Left lobe of liver (tissue), 2 donors: ENCODE measurements around the gene NELL2. TPM values are rescaled to one million over a fixed set of nuclear protein-coding genes. Genes with fewer than 3 reads are reported as not detected.
"Not testable (repeated sequence)": the region's sequence is repeated elsewhere in the genome, so short reads cannot be mapped to it uniquely, and the experiment has no call there.

Source experiments
- ATAC-seq: fragments of 200-7000 bp; cut with Tn5 transposase; one replicate; pipeline ENCODE4 v1.9.1; 2020; ENCODE audit warnings: mild to moderate bottlenecking, moderate library complexity
- DNase-seq: peaks from one replicate; pipeline ENCODE4 v3.0.0-alpha.2; 2020; ENCODE audit warnings: low spot score
- total RNA-seq: library from RNA; stranded (reverse); gene quantifications from one replicate; pipeline ENCODE4 v1.2.1, GENCODE V29; 2021
- donor health status: DM: no; HTN: no; CAD: no; lungs with moderate emphysema.
- donor health status: DM: no; HTN: yes; CAD: no.

The NELL2 gene
- total RNA-seq, 1 donor from 2014 or later, result 0.78 TPM

DNA sequence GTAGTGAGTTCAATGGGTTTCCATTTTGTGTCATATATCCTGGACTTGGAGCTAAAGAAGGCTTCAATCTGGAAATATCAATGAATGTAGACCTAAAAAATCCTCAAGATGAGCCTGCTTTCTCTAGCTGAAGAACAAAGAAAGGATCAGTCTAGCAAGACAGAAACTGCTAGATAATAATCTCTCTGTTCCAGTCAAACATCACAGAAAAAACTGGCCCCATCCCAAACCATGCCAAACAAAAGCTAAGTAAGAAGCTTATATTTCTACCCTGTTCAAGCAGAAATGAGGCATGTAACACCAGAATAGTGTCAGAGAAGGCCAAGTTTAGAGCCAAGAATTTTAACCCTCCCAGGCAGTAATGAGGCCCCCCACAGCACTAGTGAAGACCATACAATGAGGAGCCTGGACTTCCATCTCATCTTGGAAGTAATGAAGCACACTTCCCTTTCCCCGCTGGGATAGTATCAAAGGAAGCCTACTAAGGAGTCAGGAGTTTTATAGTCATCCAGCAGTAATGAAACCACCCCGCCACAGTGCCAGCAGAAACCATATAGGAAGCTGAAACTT lies 95.8 kb downstream of the NELL2 start:
- DNase-seq (no peak), ATAC-seq (no peak)

DNA sequence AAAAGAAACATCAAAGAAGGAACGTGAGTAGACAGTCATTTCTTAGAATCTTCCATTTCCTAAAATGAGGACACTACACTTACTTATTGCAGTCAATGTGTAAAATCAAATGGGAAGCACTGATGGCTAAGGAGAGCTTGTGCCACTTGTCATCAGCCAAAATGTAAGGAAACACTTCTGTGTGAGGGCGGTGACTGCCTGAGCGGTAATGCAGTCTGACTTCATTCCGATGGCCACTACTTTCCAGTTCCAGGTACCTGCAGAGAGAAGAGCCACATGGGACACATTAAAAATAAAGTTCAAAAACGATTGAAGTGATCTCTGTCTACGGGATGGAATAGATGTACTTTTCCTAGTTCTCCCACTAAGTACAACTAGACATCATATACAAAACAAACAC lies 96.3 kb downstream of the NELL2 start:
- DNase-seq, result no peak

DNA sequence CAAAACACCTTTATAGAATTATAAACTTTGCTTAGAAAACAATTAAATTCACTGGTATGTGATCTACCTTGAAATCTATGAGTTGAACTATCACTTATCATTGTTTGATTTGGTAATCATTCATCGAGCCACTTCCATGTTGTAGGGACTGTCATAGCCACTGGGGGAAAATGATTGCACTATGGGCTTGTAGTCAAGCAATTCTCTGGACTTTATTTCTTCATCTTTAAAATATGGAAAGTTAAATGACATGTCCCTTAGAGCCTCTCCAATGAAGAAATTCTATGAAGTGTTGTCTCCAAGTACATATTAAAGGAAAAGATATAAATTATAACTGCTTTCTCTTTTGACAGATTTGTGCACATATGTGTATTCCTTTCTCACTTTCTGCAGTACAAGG lies 97.3 kb downstream of the NELL2 start:
- ATAC-seq, result no peak
- no peak for DNase-seq

More for the DNA sequence above, 96.3 kb downstream of the NELL2 start:
- ATAC-seq, result no peak

DNA sequence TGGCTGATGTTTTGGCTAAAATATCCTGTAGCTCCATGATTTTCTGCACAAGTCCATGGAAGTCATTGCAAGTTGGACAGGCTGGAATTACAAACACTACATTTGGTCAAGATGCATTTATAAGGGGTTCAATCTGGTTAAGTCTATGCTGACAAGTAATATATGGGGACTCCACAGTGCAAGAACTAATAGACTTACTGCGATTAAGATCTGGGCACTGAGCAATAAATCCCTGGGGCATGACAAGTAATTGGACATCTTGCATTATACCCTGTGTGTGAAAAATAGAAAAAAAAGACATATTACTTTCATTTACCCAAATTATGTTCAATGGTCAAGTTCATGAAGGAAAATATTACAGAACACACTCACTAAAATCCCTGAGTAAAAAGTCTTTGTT lies 99.1 kb downstream of the NELL2 start:
- ATAC-seq, result no peak

DNA sequence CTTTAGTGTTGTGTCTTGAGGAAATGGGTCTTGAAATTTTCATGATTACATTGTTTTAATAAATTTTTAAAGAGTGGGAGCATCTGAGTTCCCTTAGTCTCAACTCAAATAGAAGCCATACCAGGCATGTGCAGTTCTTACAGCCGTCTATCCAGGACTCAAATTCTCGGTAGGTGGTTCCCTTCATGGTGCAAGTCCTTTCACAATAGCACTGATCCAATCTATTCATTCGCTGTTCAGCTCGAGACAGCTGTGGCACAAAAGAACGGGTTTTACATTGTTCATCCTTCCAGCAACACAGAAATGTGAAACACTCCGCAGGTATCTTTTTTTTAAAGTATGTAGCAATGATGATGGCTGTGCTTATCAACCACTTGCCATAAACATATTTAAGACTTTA lies 100.2 kb downstream of the NELL2 start:
- DNase-seq (no peak), ATAC-seq (no peak)

More for the DNA sequence above, 99.1 kb downstream of the NELL2 start:
- DNase-seq, result no peak

DNA sequence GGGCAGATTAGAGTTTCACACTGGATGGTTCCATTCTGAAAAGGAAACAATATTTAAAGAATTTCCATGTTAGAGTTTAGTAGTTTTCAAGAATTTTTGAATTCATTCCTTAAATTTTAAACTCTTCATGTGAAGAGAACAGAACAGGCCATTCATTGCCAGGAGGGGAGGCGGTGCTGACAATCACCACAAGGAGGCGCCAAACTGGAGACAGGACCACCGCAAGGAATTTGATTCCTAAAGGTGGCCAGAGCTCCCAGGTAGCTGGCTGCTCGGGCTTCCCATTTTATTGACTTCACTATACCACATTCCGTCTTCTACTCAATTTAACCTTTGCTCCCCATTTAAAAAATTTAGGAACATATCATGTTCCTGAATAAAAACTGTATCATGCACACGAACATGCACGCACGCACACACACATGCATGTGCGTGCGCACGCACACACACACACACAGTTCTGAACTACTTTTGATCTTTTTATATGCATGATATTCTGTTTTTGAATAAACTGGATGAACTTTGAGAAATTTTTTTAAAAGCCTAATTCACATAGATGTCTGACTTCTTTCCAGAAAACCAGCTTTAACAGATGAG lies 101.2 kb downstream of the NELL2 start:
- no peak for ATAC-seq
- DNase-seq, result no peak

DNA sequence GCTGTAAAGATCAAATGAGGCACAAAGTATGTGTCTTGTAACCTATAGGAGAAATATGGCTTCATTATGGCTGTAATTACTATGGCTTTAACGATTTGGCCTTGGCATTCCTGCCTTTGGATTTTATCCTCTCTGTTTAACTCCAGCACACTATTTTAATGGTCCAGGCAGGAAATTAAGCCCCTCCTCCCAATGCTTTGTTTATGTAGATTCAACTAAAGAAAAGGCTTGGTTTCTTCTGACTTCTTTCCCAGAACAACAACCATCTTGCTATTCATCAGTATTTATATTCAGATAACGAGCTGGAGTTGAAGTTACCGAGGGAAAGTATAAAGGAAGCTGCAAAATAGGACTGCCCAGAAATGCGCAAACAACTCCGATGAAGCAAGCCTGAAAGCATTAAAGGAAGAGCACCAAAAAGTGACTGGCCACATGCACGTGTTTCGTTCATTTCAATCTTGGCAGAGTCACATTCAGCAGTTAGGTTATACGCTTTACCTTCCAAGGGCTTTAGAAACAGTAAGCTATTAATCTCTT lies 104.6 kb downstream of the NELL2 start:
- DNase-seq, result no peak
- no peak for ATAC-seq

DNA sequence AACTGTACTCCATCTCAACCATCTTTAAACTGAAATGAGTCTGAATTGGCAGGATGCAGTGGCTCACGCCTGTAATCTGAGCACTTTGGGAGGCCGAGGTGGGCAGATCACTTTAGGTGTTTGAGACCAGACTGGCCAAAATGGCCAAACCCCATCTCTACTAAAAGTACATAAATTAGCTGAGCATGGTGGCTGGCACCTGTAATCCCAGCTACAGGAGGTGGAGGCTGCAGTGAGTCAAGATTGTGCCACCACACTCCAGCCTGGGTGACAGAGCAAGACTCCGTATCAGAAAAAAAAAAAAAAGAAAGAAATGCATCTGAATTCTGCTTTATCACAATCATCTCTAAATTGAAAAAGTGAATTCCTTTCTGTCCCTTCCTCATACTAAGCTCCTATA lies 110.3 kb downstream of the NELL2 start:
- ATAC-seq (no peak), DNase-seq (no peak)

DNA sequence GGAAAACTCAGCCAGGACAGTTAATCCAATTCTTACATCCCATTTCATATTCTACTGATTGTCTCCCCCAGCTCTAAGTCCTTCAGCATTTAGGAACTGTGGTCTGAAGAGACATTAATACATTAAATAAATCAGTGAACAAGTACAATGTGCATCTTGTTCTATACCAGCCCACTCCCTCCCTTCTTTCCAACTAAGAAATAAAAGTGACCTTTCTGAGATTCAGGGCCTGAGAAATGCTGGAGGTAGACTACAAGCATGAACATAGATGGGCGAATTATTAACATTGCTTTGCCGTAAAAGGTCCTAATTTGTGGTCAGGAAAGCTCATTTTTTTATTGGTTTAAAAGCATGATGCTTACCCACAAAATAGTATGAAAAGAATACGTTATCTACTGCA lies 113.1 kb downstream of the NELL2 start:
- ATAC-seq, result no peak

DNA sequence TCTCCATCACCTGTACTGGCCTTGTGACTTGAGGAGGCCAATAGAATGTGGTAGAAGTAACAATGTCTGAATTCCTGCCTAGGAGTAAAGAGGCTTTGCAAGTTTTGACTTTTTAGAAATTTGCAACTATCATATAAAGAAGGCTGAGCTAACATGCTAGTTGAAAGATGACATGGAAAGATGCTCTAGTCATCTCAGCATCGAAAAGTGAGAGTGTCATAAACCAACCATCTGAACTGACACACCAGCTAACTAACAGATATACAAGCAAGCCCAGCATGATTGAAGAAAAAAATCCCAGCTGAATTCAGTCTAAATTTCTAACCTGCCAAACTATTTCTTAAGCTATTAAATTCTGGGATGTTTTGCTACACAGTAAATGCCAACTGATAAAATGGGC lies 116.8 kb downstream of the NELL2 start:
- ATAC-seq, result no peak

More for the DNA sequence above, 113.1 kb downstream of the NELL2 start:
- no peak for DNase-seq

DNA sequence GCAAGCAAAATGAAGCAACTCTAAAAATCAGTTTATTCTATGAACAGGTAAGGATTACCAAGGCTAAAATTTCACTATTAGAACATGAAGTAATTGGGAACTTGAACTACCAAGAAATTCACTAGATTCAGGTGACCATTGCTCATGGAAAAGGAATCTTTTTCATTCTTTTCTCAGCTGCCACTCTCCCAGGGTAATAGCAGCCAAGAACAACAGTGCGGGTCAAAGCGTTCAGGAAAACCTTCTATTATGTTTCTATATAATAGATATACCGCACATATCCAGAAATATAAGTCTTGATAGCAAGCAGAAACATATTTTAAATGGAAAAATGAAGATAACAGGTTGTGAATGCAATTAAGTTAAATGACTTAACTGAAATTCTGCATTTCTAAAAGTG lies 125.6 kb downstream of the NELL2 start:
- ATAC-seq (no peak), DNase-seq (no peak)

More for the DNA sequence above, 116.8 kb downstream of the NELL2 start:
- DNase-seq, result no peak

DNA sequence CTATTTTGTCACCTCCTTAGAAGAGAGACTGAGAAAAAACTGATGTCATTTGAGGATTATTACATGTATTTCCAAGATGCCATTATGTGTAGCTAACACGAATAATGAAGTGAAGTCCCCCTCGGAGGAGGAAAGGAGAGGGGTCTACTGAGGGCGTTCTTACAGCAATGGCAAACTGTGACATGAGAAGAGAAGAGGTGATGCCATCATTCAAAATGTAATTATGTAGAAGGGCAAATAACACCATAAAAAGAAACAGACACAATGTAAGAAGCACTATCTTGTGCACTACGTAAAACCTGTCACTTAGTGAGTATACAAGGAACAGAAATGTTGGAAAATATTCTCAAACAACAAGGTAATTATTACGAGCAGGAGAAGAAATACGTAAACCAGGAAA lies 126.5 kb downstream of the NELL2 start:
- DNase-seq (no peak), ATAC-seq (no peak)

DNA sequence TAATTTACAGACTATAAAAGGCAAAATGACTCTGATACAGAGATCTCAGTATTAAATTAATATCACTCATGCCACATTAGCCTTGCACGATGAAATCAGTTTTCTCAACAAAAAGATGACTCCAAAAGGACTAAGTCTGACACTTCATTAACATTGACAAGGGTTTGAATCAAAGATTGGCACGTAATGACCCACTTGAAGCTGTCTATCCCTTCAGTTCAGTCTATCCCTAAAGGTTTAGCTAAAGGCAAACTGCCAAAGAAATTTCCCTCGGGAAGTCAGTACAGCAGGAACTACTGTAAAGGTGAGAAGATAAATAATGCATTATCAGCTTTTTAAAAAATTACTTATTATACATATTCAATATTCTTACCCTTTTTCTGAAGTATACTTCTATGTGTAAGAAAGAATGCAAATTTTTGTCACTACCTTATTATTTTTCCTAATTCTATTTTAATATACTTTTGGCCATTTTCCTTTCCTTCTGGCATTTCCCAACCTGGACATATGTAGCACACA lies 127.1 kb downstream of the NELL2 start:
- no peak for DNase-seq
- ATAC-seq, result no peak

DNA sequence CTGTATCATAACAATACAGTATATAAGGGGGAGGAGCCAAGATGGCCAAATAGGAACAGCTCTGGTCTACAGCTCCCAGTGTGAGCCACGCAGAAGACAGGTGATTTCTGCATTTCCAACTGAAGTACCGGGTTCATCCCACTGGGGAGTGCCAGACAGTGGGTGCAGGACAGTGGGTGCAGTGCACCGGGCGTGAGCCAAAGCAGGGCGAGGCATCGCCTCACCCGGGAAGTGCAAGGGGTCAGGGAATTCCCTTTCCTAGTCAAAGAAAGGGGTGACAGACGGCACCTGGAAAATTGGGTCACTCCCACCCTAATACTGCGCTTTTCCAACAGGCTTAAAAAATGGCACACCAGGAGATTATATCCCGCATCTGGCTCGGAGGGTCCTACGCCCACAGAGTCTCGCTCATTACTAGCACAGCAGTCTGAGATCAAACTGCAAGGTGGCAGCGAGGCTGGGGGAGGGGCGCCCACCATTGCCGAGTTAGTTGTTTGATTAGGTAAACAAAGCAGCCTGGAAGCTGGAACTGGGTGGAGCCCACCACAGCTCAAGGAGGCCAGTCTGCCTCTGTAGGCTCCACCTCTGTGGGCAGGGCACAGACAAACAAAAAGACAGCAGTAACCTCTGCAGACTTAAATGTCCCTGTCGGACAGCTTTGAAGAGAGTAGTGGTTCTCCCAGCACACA lies 134.7 kb downstream of the NELL2 start:
- ATAC-seq, DNase-seq: not testable (repeated sequence)

DNA sequence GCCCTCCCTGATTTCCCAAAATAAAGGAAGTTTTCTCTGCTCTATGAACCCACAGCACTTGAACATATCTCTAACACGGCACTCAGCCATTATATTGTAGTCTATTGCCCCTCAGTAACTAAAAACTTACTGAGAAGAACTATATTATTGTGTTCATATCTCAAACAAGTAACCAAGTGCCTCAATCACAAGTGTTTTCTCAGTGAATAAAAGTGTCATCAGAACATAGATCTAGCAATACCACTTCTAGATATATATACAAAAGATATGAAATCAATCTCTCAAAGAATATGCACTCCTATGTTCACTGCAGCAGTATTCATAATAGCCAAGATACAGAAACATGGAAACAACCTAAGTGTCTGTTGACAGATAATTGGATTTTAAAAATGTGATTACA lies 138.1 kb downstream of the NELL2 start:
- no peak for ATAC-seq

DNA sequence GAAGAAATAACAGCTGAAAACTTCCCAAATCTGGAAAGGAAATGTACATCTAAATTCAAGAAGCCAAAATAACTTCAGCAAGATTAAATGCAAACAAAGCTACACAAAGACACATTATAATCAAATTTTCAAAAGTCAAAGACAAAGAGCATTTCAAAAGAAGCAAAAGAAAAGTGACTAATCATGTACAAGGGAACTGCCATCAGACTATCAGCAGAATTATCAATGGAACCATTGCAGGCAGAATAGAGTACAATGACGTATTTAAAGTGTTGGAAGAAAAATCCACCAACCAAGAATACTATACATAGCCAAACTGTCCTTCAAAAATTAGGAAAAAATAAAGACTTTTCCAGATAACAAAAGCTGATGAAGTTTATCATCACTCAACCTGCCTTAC lies 147.5 kb downstream of the NELL2 start:
- ATAC-seq (no peak), DNase-seq (no peak)

More for the DNA sequence above, 138.1 kb downstream of the NELL2 start:
- DNase-seq, result no peak

DNA sequence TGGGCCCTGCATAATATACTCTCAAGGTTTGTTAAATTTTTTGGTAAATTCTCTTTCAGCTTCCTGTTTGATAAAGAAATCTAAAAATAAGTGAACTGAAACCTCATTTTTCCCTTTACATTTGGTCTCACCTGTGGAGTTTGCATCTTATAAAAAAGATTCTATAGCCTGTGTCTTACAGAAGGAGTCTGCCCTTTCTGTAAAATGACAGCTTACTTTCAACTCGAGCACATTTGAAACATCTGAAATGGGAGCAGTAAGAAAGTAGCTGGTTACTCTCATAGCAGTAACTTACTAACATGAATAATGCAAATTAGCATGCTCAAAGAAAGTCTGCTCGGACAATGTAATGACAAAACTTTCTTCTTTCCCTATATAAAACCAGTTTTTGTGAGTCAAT lies 155.8 kb downstream of the NELL2 start:
- ATAC-seq (no peak), DNase-seq (no peak)

DNA sequence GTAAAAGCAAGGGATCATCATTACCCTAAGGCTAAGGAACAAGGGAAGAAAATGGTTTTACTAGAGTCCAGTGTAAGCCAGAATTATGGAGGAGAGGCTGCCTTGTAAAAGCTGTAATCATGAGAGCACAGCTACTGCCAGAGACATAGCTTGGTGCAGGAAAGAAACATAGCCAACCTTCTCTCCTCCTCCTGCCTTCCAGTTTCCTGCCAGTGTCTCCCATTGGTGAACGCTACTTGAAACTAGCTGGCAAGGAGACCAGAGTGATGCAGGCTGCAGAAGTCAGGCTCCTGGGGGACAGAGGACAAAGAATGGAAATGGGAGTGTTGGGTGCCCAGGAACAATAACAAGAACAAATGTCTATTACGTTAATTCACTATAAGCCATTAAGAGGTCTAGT lies 158.5 kb downstream of the NELL2 start:
- no peak for ATAC-seq
- no peak for DNase-seq

DNA sequence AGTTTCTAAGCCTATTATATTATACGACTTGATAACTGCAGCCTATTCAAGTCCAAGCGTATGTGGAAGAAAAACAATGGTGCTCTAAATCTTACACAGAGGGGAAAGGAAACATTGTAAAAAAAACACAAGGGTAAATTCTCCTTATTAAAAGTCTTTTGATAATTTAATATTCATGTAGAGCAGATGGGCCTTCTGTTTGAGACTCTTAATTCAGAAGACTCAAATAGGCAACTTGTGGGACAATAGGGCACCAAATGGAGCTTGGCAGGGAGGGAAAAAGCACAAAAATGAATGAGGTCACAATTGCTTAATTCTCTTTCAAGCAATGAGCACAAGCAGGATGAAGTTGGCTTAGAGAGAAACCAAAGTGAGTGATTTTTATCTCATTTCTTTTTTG lies 159.4 kb downstream of the NELL2 start:
- ATAC-seq (no peak), DNase-seq (no peak)

DNA sequence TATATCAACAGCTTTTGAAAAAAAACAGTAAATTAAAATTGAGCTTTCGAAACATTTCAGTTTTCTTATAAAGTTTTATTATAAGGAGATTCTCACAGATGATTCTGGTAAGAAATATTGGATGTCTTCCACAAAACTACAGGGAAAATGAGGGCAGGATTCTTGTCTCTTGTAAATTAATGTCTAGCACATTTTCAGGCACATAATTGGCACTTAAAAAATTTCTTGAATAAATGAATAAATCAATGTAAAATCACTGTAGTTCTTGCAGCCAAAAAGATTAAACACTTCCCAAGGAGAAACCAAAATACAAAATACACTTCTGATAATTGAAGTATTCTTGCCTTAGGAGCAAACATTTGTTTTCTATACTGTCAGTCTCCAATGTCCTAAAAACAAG lies 164.4 kb downstream of the NELL2 start:
- no peak for ATAC-seq
- DNase-seq, result no peak

DNA sequence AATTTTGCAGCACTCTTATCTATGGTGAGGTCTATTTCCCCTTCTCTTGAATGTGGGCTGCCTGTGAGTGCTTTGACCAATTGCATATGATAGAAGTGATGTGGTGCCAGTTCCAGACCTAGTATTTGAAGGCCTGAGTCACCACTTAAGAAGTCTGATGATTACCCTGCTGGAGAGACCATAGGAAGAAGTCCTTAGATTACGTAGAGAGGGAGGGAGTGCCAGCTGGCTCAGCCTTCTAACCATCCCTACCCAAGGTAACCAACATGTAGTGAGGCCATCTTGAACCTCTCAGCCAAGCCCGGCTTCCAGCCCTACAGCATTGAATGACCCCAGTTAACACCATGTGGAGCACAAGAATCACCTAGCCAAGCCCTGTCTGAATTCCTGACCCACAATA lies 166.9 kb downstream of the NELL2 start:
- no peak for DNase-seq

DNA sequence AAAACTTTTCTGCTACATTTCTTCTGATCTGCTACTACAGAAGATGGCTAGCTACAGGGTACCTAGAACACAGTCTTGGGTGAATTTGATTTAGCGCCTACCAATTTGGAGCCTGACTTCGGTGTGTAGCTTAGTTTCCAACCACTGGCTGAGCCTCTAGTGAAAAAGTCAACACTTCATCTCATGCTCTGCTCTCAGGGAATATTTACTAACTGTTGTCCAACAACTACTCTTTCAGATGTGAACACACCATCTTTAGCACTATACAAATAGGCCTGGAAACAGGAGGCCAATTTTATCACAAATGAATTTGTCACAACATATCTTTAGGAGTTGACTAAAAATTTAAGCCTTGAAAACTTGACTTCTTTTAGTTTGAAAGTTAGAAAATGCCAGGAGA lies 167.9 kb downstream of the NELL2 start:
- no peak for DNase-seq
- no peak for ATAC-seq

More for the DNA sequence above, 166.9 kb downstream of the NELL2 start:
- no peak for ATAC-seq
